Suprapubic skin (tissue), 4 donors: ENCODE results near the gene PLAAT2. TPM values are rescaled to one million over a fixed set of nuclear protein-coding genes. Genes with fewer than 3 reads are reported as not detected.
"Not testable (repeated sequence)": the region's sequence is repeated elsewhere in the genome, so short reads cannot be mapped to it uniquely, and the experiment has no call there.

Experiments
- DNase-seq, 2 donors: peaks; one replicate each; pipeline ENCODE4 v3.0.0-alpha.2; 2019; ENCODE audit warnings: low spot score in 2 of 2
- H3K27ac ChIP-seq: fragments of 200-600 bp; sonication (generic); one replicate; pipeline ENCODE4 v1.5.1; 2019
- H3K27me3 ChIP-seq: fragments of 200-600 bp; sonication (generic); one replicate; pipeline ENCODE4 v1.5.1; 2019
- H3K36me3 ChIP-seq: fragments of 200-600 bp; sonication (generic); one replicate; pipeline ENCODE4 v1.5.1; 2019
- H3K4me1 ChIP-seq: fragments of 200-600 bp; sonication (generic); one replicate; pipeline ENCODE4 v1.5.1; 2019
- H3K4me3 ChIP-seq: fragments of 200-600 bp; sonication (generic); one replicate; pipeline ENCODE4 v1.5.1; 2019; ENCODE audit warnings: mild to moderate bottlenecking
- H3K9me3 ChIP-seq: fragments of 200-600 bp; sonication (generic); one replicate; pipeline ENCODE4 v1.5.1; 2019
- EP300 ChIP-seq: sonication (generic); formaldehyde crosslinking; IDR thresholded peaks from one replicate; pipeline ENCODE4 v1.6.1; 2017; ENCODE audit warnings: antibody characterized with exemption
- POLR2A ChIP-seq, 2 donors: fragments of 450-650 bp; IDR thresholded peaks; one replicate each; pipeline ENCODE4 v1.6.1; 2017; ENCODE audit warnings: antibody characterized with exemption in 2 of 2, mild to moderate bottlenecking in 2 of 2, moderate library complexity in 2 of 2
- POLR2AphosphoS5 ChIP-seq, 3 donors: sonication (generic); formaldehyde crosslinking; IDR thresholded peaks; one replicate each; pipeline ENCODE4 v1.6.1; 2017; ENCODE audit warnings: antibody characterized with exemption in 3 of 3
- WGBS: methylation state at CpG from one replicate; pipeline ENCODE4 v1.1.5; 2018; 5-methylcytosine and 5-hydroxymethylcytosine counted together
- total RNA-seq, 4 donors: library from RNA; depleted of rRNA; stranded (reverse); fragments of >200 nt; gene quantifications; one replicate each; pipeline ENCODE4 v1.1.0, GENCODE V29; 2016
- TF ChIP-seq, protein P1 (sequence below), 2 donors: fragments of 200-600 bp in 1 of 2; fragments of 450-650 bp in 1 of 2; sonication (generic) in 1 of 2; IDR thresholded peaks; one replicate each; pipeline ENCODE4 v1.5.1; 2016 to 2019; ENCODE audit warnings: antibody characterized with exemption in 2 of 2, mild to moderate bottlenecking in 1 of 2, moderate library complexity in 1 of 2

Gene PLAAT2
- total RNA-seq, 4 donors from 2014 or later, result not detected

DNA sequence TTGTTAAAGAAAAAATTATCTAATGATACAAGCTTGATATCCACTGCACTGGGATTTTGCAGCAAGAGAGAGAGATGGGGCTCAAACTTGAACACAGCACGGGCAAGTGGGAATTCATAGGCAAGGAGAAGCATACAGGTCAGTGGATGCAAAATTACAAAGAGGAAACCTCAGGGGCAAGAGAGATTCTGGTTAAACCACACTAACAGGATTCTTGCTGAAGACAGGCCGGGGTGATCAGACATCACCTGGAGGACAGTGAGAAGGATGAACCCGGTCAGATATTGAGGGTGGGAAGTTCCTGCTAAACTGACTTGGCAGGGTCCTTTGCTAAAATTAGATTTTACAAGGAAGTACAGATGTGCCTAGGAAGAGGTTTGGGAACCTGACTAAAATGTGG is 29.1 kb downstream of the PLAAT2 start:
- Histone ChIP-seq H3K36me3 (no peaks in the 10 kb centered on the region), H3K4me1 (peaks cover 39% of the 10 kb centered on the region), H3K4me3 (no peak overlapping the region), H3K27ac (no peak overlapping the region), H3K27me3 (no peaks in the 10 kb centered on the region), H3K9me3 (no peaks in the 10 kb centered on the region)
- 58% methylated on average over 3 of the region's 3 CpGs for WGBS
- no peak for DNase-seq
- no peak for TF ChIP-seq POLR2AphosphoS5 (IDR thresholded peaks at IDR 0.05)
- no peak for TF ChIP-seq POLR2A (IDR thresholded peaks at IDR 0.05)
- no peak for TF ChIP-seq EP300
- TF ChIP-seq, protein P1, sequence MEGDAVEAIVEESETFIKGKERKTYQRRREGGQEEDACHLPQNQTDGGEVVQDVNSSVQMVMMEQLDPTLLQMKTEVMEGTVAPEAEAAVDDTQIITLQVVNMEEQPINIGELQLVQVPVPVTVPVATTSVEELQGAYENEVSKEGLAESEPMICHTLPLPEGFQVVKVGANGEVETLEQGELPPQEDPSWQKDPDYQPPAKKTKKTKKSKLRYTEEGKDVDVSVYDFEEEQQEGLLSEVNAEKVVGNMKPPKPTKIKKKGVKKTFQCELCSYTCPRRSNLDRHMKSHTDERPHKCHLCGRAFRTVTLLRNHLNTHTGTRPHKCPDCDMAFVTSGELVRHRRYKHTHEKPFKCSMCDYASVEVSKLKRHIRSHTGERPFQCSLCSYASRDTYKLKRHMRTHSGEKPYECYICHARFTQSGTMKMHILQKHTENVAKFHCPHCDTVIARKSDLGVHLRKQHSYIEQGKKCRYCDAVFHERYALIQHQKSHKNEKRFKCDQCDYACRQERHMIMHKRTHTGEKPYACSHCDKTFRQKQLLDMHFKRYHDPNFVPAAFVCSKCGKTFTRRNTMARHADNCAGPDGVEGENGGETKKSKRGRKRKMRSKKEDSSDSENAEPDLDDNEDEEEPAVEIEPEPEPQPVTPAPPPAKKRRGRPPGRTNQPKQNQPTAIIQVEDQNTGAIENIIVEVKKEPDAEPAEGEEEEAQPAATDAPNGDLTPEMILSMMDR (IDR thresholded peaks at IDR 0.05), result no peak

DNA sequence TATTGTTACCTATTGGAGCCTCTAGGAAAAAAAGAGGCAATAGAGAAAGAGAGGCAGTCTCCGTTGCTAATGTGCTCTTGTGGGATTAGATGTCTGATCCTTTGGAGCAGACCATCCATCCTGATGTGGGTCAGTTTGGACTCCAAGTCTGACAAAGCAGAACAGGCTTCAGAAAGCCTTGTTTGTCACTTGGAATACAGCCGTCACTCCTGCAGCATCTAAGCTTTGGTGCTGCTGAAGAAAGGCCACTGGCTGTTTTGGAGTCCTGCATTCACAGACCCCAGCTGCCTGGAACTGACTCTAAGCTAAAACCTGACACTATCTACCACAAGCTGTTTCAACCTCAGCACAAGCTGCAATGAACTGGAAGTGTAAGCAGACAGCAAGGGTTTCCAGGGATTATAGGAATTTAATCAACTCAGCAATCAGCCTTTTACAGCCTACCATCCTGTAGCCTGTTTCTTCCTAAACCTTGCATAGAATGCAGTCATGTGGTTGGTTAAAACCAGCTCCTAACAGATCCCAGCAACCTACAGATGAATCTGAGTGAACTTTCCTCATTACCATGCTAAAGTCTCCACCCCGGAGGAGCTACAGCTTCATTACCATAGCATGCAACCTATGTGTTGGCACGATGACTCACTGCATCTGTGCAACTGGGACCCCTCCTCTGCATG is 30.2 kb downstream of the PLAAT2 start:
- peaks cover 30% of the 10 kb centered on the region for H3K4me1 ChIP-seq
- no peak overlapping the region for H3K27ac ChIP-seq
- no peak overlapping the region for H3K4me3 ChIP-seq
- DNase-seq, result no peak
- H3K27me3 ChIP-seq, result no peaks in the 10 kb centered on the region
- no peaks in the 10 kb centered on the region for H3K36me3 ChIP-seq
- H3K9me3 ChIP-seq, result no peaks in the 10 kb centered on the region
- WGBS, result 69% methylated on average over 4 of the region's 4 CpGs
- TF ChIP-seq EP300 (no peak), POLR2A (IDR thresholded peaks at IDR 0.05) (no peak), POLR2AphosphoS5 (IDR thresholded peaks at IDR 0.05) (no peak)
- TF ChIP-seq, protein P1 (IDR thresholded peaks at IDR 0.05), result no peak

DNA sequence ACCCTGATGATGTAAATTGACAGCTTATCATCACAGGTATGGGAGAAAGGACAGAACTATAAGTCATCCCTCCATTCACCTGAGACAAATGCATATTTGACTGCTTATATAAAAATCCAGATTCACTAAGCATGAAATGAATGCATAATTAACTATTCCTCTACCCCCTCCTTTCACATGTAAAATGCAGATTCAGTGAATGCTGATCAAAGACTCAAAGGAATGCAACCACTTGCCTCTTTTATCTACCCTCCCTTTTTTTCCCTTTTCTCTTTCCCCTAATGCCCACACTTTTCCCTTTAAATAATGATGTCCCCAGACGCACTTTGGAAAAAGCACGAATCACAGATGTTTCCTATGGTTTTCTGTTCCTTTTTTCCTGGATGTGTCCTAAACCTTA is 31.1 kb downstream of the PLAAT2 start:
- Histone ChIP-seq H3K4me1 (peaks cover 22% of the 10 kb centered on the region), H3K4me3 (no peak overlapping the region), H3K27ac (no peak overlapping the region), H3K27me3 (no peaks in the 10 kb centered on the region), H3K36me3 (no peaks in the 10 kb centered on the region), H3K9me3 (no peaks in the 10 kb centered on the region)
- WGBS, result 67% methylated on average over 2 of the region's 2 CpGs
- no peak for DNase-seq
- TF ChIP-seq POLR2A (IDR thresholded peaks at IDR 0.05) (no peak), EP300 (no peak), POLR2AphosphoS5 (IDR thresholded peaks at IDR 0.05) (no peak)
- TF ChIP-seq, protein P1 (IDR thresholded peaks at IDR 0.05), result no peak

- H3K27ac ChIP-seq, H3K36me3 ChIP-seq, H3K4me3 ChIP-seq, DNase-seq, H3K27me3 ChIP-seq, H3K9me3 ChIP-seq: not testable (repeated sequence)
- WGBS, result 64% methylated on average over 4 of the region's 6 CpGs
- peaks cover 13% of the 10 kb centered on the region for H3K4me1 ChIP-seq
Observed at GRCh38 chr11:63531074-63531792, 31.9 kb downstream of the PLAAT2 start.

- no peak overlapping the region for H3K27ac ChIP-seq
Observed at GRCh38 chr11:63530021-63530420, 33.2 kb downstream of the PLAAT2 start.

DNA sequence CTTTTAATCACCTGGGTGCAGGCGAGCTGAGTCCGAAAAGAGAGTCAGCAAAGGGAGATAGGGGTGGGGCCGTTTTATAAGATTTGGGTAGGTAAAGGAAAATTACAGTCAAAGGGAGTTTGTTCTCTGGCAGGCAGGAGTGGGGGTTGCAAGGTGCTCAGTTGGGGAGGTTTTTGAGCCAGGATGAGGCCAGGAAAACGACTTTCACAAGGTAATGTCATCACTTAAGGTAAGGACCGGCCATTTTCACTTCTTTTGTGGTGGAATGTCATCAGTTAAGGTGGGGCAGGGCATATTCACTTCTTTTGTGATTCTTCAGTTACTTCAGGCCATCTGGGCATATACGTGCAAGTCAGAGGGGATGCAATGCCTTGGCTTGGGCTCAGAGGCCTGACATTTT is 33.8 kb downstream of the PLAAT2 start:
- WGBS, result 83% methylated on average over 6 of the region's 6 CpGs
- not testable (repeated sequence) for H3K9me3 ChIP-seq, DNase-seq, H3K4me3 ChIP-seq, H3K36me3 ChIP-seq, H3K27ac ChIP-seq, H3K27me3 ChIP-seq, H3K4me1 ChIP-seq

More at GRCh38 chr11:63530021-63530420, 33.2 kb downstream of the PLAAT2 start:
- no peak for DNase-seq
- WGBS, result 100% methylated on average over 2 of the region's 2 CpGs
- no peak overlapping the region for H3K4me3 ChIP-seq
- no peaks in the 10 kb centered on the region for H3K27me3 ChIP-seq
- H3K4me1 ChIP-seq, result peaks cover 8% of the 10 kb centered on the region
- TF ChIP-seq, protein P1 (IDR thresholded peaks at IDR 0.05), result no peak
- no peaks in the 10 kb centered on the region for H3K36me3 ChIP-seq
- no peaks in the 10 kb centered on the region for H3K9me3 ChIP-seq

DNA sequence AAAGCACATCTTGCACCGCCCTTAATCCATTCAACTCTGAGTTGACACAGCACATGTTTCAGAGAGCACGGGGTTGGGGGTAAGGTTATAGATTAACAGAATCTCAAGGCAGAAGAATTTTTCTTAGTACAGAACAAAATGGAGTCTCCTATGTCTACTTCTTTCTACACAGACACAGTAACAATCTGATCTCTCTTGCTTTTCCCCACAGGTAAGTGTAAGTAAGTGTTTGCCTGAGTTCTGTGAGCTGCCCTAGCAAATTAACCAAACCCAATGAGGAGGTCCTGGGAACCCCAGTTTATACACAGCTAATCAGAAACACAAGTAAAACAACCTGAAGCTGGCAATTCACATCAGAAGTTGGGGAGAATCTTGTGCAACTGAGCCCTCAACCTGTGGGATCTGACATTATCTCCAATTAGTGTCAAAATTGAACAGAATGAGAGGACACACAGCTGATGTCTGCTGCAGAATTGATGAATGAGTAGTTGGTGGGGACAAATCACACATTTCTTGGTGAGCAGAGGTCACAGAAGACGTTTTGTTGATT is 34.4 kb downstream of the PLAAT2 start:
- H3K27me3 ChIP-seq, DNase-seq, H3K4me1 ChIP-seq, H3K36me3 ChIP-seq, H3K4me3 ChIP-seq, H3K27ac ChIP-seq, H3K9me3 ChIP-seq: not testable (repeated sequence)
- WGBS, result 86% methylated on average over 1 of the region's 3 CpGs

GRCh38 chr11:63528156-63528555 is 35.0 kb downstream of the PLAAT2 start:
- WGBS, result 66% methylated on average over 5 of the region's 11 CpGs
- H3K27me3 ChIP-seq, DNase-seq, H3K4me1 ChIP-seq, H3K27ac ChIP-seq, H3K4me3 ChIP-seq, H3K9me3 ChIP-seq, H3K36me3 ChIP-seq: not testable (repeated sequence)
